MCF 10A (cell line): ENCODE results near the gene CSTB. TPM values are rescaled to one million over a fixed set of nuclear protein-coding genes. Genes with fewer than 3 reads are reported as not detected.

ENCODE experiments used
- BruUV-seq: library from RNA; stranded (reverse); fragments of 400-500 nt; replicated peaks from 2 replicates; lab custom pipeline; 2021; lab: Mats Ljungman, UMichigan
- CTCF ChIA-PET: fragments of 300-600 bp; sonication (Branson Sonifier 250); formaldehyde crosslinking; extraction: SDS; loops from one replicate; lab custom pipeline; 2021; ENCODE audit warnings: antibody characterized with exemption, inconsistent platforms; lab: Yijun Ruan, JAX
- POLR2A ChIA-PET: fragments of 300-600, 350-650 bp; sonication (Branson Sonifier 250); formaldehyde crosslinking; extraction: SDS; loops from one replicate; lab custom pipeline; 2020; ENCODE audit warnings: antibody characterized with exemption, inconsistent platforms; lab: Yijun Ruan, JAX
- DNase-seq: peaks from one replicate; pipeline ENCODE4 v3.0.0-alpha.2; 2018; ENCODE audit not compliant: unreplicated experiment
- H3K27ac Mint-ChIP-seq: one replicate; pipeline ENCODE4 v1.8.0; 2022; ENCODE audit warnings: mild to moderate bottlenecking, low read depth, mixed read lengths; ENCODE audit not compliant: unreplicated experiment
- H3K27me3 Mint-ChIP-seq: one replicate; pipeline ENCODE4 v1.8.0; 2022; ENCODE audit warnings: mixed read lengths; ENCODE audit not compliant: insufficient read depth, unreplicated experiment
- H3K36me3 Mint-ChIP-seq: one replicate; pipeline ENCODE4 v1.8.0; 2022; ENCODE audit warnings: mild to moderate bottlenecking, moderate library complexity, mixed read lengths; ENCODE audit not compliant: insufficient read depth, unreplicated experiment
- H3K4me1 Mint-ChIP-seq: one replicate; pipeline ENCODE4 v1.8.0; 2022; ENCODE audit warnings: mixed read lengths; ENCODE audit not compliant: insufficient read depth, unreplicated experiment
- H3K4me3 Mint-ChIP-seq: one replicate; pipeline ENCODE4 v1.8.0; 2022; ENCODE audit warnings: mild to moderate bottlenecking, moderate library complexity, mixed read lengths; ENCODE audit not compliant: unreplicated experiment
- H3K9me3 Mint-ChIP-seq: one replicate; pipeline ENCODE4 v1.8.0; 2022; ENCODE audit warnings: mixed read lengths; ENCODE audit not compliant: unreplicated experiment
- CTCF ChIP-seq: fragments of 200-600 bp; IDR thresholded peaks from one replicate; pipeline ENCODE4 v1.8.0; 2022; ENCODE audit warnings: antibody characterized with exemption, mild to moderate bottlenecking; ENCODE audit not compliant: unreplicated experiment
- intact Hi-C: fragments of 100-400 bp; cut with micrococcal nuclease; formaldehyde crosslinking; loops from 2 replicates; pipeline ENCODE4 v1.14.1; 2022
- total RNA-seq: library from RNA; stranded (reverse); gene quantifications from 2 replicates; pipeline ENCODE4 v1.2.3, GENCODE V29; 2022

The CSTB gene
- total RNA-seq, 1 experiment from 2014 or later, result 60.5 TPM

- Mint-ChIP-seq H3K27ac (no peak overlapping the region), H3K4me1 (peaks cover 26% of the 10 kb centered on the region), H3K36me3 (peaks cover 61% of the 10 kb centered on the region), H3K4me3 (no peak overlapping the region), H3K27me3 (no peaks in the 10 kb centered on the region), H3K9me3 (no peaks in the 10 kb centered on the region)
- POLR2A ChIA-PET, result no interaction called here
- TF ChIP-seq CTCF, result no peak
- no peak for DNase-seq
- no TSS peak for BruUV-seq
- intact Hi-C loops, result no loop called here
- CTCF ChIA-PET, result interaction anchor here (0.6 to 0.7 kb wide), 2 partner anchors 22 to 88 kb away, joined by 3 read pairs; no protein-coding TSS in a partner anchor
Observed at GRCh38 chr21:43736224-43736883, 39.8 kb downstream of the CSTB start.

GRCh38 chr21:43735236-43736091 lies 40.6 kb downstream of the CSTB start:
- no TSS peak for BruUV-seq
- no peak for TF ChIP-seq CTCF

GRCh38 chr21:43734928-43735229 lies 41.2 kb downstream of the CSTB start:
- CTCF ChIA-PET, result interaction anchor here (0.6 kb wide), 1 partner anchor 1821 kb away, joined by 3 read pairs; no protein-coding TSS in a partner anchor
- Mint-ChIP-seq H3K4me3 (no peak overlapping the region), H3K27me3 (no peaks in the 10 kb centered on the region), H3K4me1 (peaks cover 31% of the 10 kb centered on the region), H3K27ac (no peak overlapping the region), H3K36me3 (peaks cover 61% of the 10 kb centered on the region), H3K9me3 (no peaks in the 10 kb centered on the region)
- DNase-seq, result no peak
- no peak for TF ChIP-seq CTCF
- POLR2A ChIA-PET, result interaction anchor here (0.8 to 1.5 kb wide), 6 partner anchors 22 to 75 kb away, joined by 3 to 7 read pairs (median 4); partner anchors contain the start of genes HSF2BP and RRP1B
- BruUV-seq, result no TSS peak
- intact Hi-C loops, result no loop called here

More at GRCh38 chr21:43735236-43736091, 40.6 kb downstream of the CSTB start:
- no peak for DNase-seq
- intact Hi-C loops, result no loop called here
- Mint-ChIP-seq H3K27ac (no peak overlapping the region), H3K9me3 (no peaks in the 10 kb centered on the region), H3K4me1 (peaks cover 31% of the 10 kb centered on the region), H3K4me3 (no peak overlapping the region), H3K27me3 (no peaks in the 10 kb centered on the region), H3K36me3 (peaks cover 58% of the 10 kb centered on the region)
- POLR2A ChIA-PET, result no interaction called here
- CTCF ChIA-PET, result interaction anchor here (0.6 kb wide), 1 partner anchor 1820 kb away, joined by 3 read pairs; no protein-coding TSS in a partner anchor
